Measurements from ENCODE around the gene POLQ.
"Not testable (repeated sequence)": the region's sequence is repeated elsewhere in the genome, so short reads cannot be mapped to it uniquely, and the experiment has no call there.

Gene POLQ

DNA sequence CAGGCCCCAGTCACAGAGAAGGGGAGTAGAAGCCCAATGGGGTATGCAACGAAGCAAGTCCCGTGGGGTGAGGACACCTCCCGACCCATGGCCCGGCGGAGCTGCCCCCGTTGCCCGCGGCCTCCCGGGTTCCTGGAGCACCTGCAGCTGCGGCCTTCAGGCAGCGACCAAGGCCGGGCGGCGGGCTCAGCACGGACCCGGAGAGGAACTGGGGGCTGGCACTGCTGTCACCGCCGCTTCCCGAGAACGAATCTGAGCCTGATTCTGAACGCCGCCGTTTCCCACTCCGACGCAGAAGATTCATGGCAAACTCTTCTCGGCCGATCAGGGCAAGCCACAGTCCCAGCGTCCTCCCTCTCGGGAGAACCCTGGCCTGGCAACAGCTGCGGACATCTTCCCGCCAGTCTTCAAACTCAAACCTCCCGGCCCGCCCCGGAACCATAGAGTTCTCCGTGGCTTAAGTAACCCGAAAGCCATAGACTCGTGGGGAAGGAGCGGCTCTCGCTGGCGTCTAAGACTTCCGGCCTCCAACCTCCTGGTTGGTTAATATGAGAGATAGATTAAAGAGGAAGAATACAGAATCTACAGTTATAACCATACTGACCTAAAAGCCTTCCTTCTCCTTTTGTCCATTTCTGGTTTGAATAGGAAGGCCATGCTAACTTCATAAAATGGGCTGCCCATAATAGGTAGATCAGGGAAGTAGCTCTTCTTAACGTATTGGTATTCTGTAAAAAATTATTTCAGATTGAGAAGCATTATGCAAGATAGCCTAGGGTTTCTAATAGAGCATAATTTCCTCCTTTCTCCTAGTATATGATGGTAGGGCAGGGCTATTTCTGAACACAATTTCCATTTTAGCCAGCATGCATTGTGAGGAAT, at the start of gene POLQ:
Gene POLQ (minus strand): TSS at position 415 of the 882 bp plus-strand sequence. CDS start 111 bp downstream, at position 304.
- peak; percentile 95 for DNase-seq (ENCODE audit: low read depth)

GRCh38 chr3:121594850-121595249, 49.1 kb upstream of the POLQ start:
- DNase-seq (ENCODE audit: low read depth) = no peak

GRCh38 chr3:121593806-121594205, 48.0 kb upstream of the POLQ start:
- not testable (repeated sequence) for DNase-seq (ENCODE audit: low read depth)

- DNase-seq (ENCODE audit: low read depth) = no peak
Measured at GRCh38 chr3:121592856-121593702, 47.3 kb upstream of the POLQ start, which contains the start of gene FBXO40. TSS of gene FBXO40 (plus strand) at chr3:121593379. CDS start at chr3:121620576, 27,197 bp downstream.

DNA sequence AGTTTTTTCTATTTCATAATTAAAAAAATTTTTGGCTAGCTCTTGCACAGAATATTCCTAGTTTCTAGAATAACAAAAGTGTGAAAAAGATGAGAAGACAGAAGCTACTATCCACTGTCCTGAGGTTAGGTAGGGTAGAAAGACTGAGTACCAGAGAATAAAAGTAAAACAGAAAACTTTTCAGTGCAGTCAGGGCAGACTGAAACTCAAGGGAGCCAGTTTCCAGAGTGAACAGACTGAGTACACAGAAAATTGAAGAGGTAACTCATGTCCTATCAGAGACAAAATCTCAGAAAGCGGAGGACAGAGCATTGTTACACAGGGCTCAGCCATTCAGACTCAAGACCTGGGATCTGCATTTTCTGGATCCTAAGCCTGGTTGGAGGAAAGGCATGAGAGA, 38.6 kb upstream of the POLQ start:
- DNase-seq (ENCODE audit: low read depth) = no peak

GRCh38 chr3:121581691-121582090, 35.9 kb upstream of the POLQ start:
- no peak for DNase-seq (ENCODE audit: low read depth)

- no peak for DNase-seq (ENCODE audit: low read depth)
Measured at GRCh38 chr3:121574449-121574848, 28.7 kb upstream of the POLQ start.

- DNase-seq (ENCODE audit: low read depth) = no peak
Measured at GRCh38 chr3:121567649-121568048, 21.9 kb upstream of the POLQ start, which contains the start of gene ARGFX. TSS of gene ARGFX (plus strand) at chr3:121567949. CDS start at chr3:121570714, 2,765 bp downstream.

- no peak for DNase-seq (ENCODE audit: low read depth)
Measured at GRCh38 chr3:121566773-121567172, 21.0 kb upstream of the POLQ start.

GRCh38 chr3:121562148-121562547, 16.4 kb upstream of the POLQ start:
- no peak for DNase-seq (ENCODE audit: low read depth)

DNA sequence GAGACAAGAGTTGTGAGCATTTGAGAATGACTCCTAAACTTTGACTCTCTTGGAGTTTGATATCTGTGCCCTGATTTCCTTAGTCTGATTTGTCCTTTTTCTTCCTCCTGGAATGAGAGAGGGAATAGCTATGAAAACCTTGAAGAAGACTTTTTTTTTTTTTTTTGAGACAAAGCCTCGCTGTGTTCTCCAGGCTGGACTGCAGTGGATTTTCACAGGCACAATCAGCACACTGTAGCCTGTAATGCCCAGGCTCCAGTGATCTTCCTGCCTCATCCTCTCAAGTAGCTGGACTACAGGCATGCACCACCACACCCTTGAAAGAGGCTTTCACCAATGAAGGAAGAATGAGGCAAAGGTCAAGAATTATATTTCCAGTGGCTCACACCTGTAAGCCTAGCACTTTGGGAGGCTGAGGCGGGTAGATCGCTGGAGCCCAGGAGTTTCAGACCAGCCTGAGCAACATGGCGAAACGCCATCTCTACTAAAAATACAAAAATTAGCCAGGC, 11.7 kb upstream of the POLQ start:
- DNase-seq (ENCODE audit: low read depth) = no peak

GRCh38 chr3:121552797-121553196, 7.0 kb upstream of the POLQ start:
- DNase-seq (ENCODE audit: low read depth) = no peak

DNA sequence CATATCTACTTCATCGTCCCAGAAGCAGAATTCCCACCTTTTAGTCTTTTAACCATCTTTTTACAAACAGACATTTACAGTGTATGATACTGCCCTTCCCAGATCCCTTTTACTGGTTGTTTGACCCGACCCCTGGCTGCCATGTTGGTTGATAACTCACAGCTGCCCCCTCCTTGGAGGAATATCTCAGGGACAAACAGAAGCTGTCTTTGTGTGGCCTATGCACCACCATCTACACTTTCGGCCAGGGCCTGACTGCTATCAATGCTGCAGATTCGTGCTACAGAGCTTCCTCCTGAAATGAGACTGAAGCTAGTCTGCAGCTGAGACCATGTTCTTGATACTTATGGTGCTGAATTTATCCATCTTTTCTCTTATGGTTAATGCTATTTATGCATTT, 6.6 kb upstream of the POLQ start:
- peak; percentile 11 for DNase-seq (ENCODE audit: low read depth)

GRCh38 chr3:121545049-121545573, 677 bp downstream of the POLQ start:
- peak; percentile 16 for DNase-seq (ENCODE audit: low read depth)

GRCh38 chr3:121542924-121543323, 2.9 kb downstream of the POLQ start:
- no peak for DNase-seq (ENCODE audit: low read depth)

DNA sequence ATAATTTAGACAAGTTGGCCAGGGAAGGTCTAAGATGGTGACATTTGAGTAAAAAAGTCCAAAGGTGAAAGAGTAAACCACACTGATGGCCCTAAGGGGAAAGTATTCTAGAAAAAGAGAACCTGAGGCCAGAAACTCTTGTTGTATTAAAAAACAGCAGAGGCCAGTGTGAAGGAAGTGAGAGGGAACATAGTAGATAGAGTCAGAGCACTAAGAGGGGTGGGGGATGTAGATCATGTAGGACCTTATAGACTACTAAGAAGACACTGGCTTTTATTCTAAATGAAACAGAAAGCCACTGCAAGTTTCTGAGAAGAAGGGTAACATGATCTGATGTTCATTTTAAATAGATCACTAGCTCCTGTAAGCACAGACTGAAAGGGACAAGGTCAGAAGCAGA, 14.5 kb downstream of the POLQ start:
- DNase-seq (ENCODE audit: low read depth) = no peak

- peak; percentile 11 for DNase-seq (ENCODE audit: low read depth)
Measured at GRCh38 chr3:121529308-121529707, 16.5 kb downstream of the POLQ start.

GRCh38 chr3:121520510-121520909, 25.3 kb downstream of the POLQ start:
- DNase-seq (ENCODE audit: low read depth) = no peak

- DNase-seq (ENCODE audit: low read depth) = no peak
Measured at GRCh38 chr3:121517953-121518655, 27.7 kb downstream of the POLQ start.

DNA sequence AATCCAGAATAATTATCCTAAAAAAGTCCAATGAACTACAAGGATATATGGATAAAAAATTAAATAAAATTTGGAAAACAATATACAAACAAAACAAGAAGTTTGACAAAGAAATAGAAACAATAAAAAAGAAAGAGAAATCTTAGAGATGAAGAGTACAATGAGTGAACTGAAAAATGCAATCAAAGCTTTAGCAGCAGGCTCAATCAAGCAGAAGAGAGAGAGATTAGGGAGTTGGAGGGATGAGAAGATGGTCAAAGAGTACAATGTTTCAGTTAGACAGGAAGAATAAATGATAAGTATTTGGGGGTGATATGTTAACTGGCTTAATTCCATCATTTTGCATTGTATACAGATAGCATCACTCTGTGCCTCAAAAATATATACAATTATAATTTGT, 29.9 kb downstream of the POLQ start:
- DNase-seq (ENCODE audit: low read depth) = no peak

- no peak for DNase-seq (ENCODE audit: low read depth)
Measured at GRCh38 chr3:121515313-121515712, 30.5 kb downstream of the POLQ start.

DNA sequence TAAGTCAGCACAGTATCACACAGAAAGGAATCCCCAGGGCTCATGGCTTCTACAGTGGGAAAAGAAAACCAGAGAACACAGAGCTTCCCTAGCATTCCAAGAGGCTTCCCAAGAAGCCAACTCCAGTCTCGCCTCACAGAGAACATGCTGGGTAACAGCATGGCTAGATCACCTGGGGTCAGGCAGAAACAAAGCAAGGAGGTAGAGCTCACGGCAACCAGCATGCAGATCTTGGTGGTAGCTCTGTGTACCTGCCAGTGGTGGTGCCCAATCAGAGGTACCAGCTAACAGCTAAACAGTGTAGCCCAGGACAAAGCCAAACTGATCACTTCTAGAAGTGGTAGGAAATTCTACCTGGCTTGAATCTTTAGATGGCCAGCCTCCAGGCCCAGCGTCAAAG, 31.3 kb downstream of the POLQ start:
- DNase-seq (ENCODE audit: low read depth) = no peak
